Retinal pigment epithelial cell (primary cell): ENCODE data around the gene BMPR1B.
A peak's percentile ranks its signal among the peaks of the same experiment; 100 is the strongest.

Source experiments
- DNase-seq: peaks from one replicate; pipeline ENCODE4 v3.0.0-alpha.2; 2010; ENCODE audit warnings: low read depth
- H3K4me3 ChIP-seq: 2 replicates; pipeline ENCODE4 v1.5.1; 2011; ENCODE audit warnings: mild to moderate bottlenecking, low read length, control low read depth, moderate library complexity
- CTCF ChIP-seq: conservative IDR thresholded peaks from 2 replicates; pipeline ENCODE4 v1.5.1; 2011; ENCODE audit warnings: low read depth, low read length, control low read depth, inconsistent platforms

Gene BMPR1B

GRCh38 chr4:94757192-94758140 lies at the start of gene BMPR1B:
TSS of gene BMPR1B (plus strand) at chr4:94757955. CDS start at chr4:95104425, 346,470 bp downstream.
- peak; percentile 25 for TF ChIP-seq CTCF
- peak; percentile 50 for DNase-seq
- peak within 1 kb of the TSS; percentile 61 for H3K4me3 ChIP-seq

- TF ChIP-seq CTCF = no peak
- H3K4me3 ChIP-seq = no peak overlapping the region
- no peak for DNase-seq
Observed at GRCh38 chr4:94711635-94712034, 46.1 kb upstream of the BMPR1B start.

DNA sequence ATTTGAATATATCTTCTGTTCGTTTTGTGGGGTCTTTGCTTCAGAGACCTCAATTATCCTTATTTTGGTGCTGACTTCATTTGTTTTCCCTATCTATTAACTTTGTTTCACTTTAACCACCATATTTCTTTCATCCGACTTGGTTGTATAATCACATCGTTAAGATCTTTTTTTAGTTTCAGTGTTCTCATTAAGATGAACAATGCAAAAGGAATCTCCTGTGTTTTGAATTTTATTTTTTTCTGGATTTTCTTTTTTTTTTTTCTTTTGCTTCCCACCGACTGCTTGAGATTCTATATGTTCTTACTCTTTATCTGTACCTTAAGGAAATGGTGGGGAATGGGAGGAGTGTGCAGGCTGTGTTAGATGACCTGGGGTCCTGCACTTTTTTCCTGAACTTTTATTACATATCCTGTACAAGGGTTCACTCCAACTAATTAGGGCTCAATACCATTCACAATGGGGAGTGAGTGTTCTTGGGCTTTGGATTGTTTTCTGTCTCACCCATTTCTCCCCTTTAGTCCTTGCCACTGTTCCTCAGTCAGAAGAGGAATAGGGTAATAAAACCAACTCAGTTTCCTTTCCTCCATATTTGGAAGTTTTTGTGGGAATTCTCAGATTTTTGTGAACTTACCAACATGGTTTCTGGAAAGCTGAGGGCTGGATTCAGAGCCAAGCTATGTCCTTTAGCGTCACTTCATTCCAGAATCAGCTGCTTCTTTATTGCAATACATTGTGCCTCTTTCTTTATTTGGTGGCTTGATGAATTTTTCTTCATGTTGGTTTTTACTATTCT lies 43.2 kb upstream of the BMPR1B start:
- no peak for DNase-seq
- no peak overlapping the region for H3K4me3 ChIP-seq
- TF ChIP-seq CTCF = no peak

DNA sequence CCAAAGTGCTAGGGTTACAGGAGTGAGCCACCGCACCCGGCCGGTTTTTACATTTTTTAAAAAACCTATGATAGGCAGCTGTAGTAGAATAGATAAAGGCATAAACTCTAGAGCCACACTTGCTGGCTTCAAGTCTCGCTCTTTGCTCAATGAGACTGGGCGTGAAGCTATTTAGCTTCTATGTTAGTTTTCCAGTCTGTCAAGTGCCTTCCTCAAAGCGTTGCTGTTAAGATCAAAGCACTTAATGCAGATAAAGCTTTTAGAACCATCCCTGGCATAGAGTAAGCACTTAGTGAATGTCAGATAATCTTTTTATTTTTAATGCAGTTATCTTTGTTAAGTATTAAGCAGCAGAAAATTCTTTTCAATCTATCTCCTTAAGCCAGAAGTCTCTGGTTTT lies 42.0 kb upstream of the BMPR1B start:
- no peak for DNase-seq
- TF ChIP-seq CTCF = no peak

GRCh38 chr4:94721310-94721709 lies 36.4 kb upstream of the BMPR1B start:
- no peak for TF ChIP-seq CTCF
- DNase-seq = no peak
- H3K4me3 ChIP-seq = no peak overlapping the region

More for the DNA sequence above, 42.0 kb upstream of the BMPR1B start:
- no peak overlapping the region for H3K4me3 ChIP-seq

DNA sequence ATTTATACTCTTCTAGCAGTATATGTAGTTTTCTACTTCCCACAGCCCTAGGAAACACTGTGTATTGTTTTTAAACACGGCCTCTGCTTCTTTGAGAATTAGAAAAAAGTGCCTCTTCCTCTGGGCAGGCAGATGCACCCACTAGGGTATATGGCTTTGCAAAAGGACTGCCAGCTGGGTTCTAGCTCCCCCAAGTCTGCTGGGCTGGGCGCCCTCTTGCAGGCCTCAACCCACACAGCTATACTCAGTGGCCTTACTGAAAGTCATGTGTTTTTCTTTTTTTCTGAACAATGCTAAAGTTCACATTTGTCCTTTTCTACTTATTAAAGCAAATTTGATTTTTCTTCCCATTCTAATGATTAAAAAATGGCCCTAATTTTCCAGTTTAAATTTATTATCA lies 35.5 kb upstream of the BMPR1B start:
- TF ChIP-seq CTCF = no peak
- no peak for DNase-seq
- no peak overlapping the region for H3K4me3 ChIP-seq
